8988T (cell line): ENCODE measurements around the gene RASAL2.
"Not testable (repeated sequence)": the region's sequence is repeated elsewhere in the genome, so short reads cannot be mapped to it uniquely, and the experiment has no call there.

Experiments used
- DNase-seq: peaks from one replicate; pipeline ENCODE4 v3.0.0; 2011

Gene RASAL2

GRCh38 chr1:178300352-178300699 lies 206.4 kb downstream of the RASAL2 start:
- DNase-seq, result no peak

GRCh38 chr1:178301141-178301540 lies 207.2 kb downstream of the RASAL2 start:
- DNase-seq, result no peak

DNA sequence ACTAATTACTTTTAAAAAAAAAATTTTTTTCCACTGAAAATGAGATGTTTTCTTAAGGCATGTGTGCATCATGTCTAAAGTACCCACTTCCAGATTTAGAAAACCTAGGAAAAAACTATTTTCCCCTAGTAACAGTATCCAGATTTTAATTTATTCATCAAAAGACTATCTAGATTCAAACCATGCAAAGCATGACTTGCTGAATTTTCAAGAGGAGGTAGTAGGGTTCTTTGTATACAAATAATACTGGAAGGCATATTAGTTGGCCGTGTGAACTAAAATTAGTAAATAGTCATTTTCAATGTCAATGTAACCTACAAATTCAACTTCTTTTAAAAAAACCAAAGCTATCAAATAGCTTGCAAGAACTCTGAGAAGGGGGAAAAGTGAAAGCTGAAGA lies 213.4 kb downstream of the RASAL2 start:
- no peak for DNase-seq

- DNase-seq, result no peak
Measured at GRCh38 chr1:178308438-178308837, 214.5 kb downstream of the RASAL2 start.

- peak; percentile 17 for DNase-seq
Measured at GRCh38 chr1:178310685-178311105, 216.8 kb downstream of the RASAL2 start.

GRCh38 chr1:178311164-178311563 lies 217.3 kb downstream of the RASAL2 start:
- DNase-seq, result no peak

- not testable (repeated sequence) for DNase-seq
Measured at GRCh38 chr1:178320280-178320982, 226.5 kb downstream of the RASAL2 start.

DNA sequence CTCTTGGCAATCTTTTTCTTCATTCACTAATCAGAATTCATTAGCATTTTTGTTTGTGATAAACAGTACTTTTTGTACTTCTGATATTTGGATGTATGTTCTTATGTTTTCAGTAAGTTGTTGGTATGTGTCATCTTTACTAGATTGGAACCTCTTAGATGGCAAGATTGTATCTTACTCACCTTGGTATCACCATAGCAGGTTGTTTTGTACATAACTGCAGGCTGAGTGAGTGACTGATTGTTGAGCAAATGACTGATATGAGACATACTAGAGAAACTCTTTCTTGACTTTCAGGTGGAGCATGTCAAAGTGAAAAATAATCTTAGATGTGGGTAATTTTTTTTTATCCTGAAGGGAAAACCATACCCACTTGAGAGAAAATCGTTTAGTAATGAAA lies 229.2 kb downstream of the RASAL2 start:
- DNase-seq, result no peak

- no peak for DNase-seq
Measured at GRCh38 chr1:178324003-178324402, 230.1 kb downstream of the RASAL2 start.

GRCh38 chr1:178328728-178329127 lies 234.8 kb downstream of the RASAL2 start:
- DNase-seq, result no peak

GRCh38 chr1:178330153-178330552 lies 236.2 kb downstream of the RASAL2 start:
- DNase-seq, result no peak

GRCh38 chr1:178330848-178331497 lies 237.1 kb downstream of the RASAL2 start:
- no peak for DNase-seq

DNA sequence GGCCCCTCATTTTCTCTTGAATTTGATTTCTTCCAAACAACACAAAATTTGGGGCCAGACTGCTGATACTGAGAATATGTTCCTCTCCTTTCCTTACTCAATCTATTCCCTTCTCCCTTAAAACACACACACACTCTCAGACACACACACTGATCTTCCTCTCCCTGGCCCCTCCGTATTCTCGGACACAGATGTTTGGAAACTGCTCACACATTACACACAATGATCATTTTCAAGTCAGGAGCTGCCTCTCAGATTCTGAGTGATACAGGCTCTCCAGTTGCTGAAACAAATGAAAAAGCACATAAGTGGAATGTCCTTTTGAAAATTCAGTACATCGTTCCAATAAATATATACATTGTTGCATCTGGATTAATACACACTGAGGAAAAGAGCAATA lies 241.5 kb downstream of the RASAL2 start:
- DNase-seq, result no peak

DNA sequence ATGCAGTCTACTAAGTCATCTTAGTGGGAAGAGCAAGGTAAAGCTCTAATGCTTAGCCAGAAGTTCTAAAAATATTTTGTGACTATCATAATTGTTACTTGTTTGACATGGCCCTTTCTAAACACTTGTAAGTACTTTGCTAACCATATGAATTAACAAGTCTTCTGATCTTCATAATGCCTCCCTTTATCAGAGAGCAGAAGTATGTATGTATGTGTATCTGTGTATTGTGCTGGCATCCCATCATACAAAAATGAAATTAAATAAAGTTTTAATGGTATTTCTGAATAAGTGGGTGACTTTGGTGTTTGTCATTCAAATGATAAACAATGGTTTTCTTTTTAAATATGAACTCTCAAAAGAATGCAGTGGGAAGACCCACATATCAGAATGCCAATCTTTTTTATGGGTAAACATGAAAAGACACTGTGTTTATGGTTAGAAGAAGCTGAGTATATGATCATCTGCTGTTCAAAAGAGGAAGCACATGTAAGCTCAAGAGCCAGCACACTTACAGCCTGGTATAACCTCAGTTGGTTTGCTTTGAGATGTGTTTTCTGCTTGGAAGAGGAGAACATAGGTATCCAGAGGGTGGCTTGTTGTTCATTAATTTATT lies 243.3 kb downstream of the RASAL2 start:
- DNase-seq, result no peak

- DNase-seq, result no peak
Measured at GRCh38 chr1:178339834-178340233, 245.9 kb downstream of the RASAL2 start.

GRCh38 chr1:178341261-178341956 lies 247.5 kb downstream of the RASAL2 start:
- DNase-seq, result no peak

DNA sequence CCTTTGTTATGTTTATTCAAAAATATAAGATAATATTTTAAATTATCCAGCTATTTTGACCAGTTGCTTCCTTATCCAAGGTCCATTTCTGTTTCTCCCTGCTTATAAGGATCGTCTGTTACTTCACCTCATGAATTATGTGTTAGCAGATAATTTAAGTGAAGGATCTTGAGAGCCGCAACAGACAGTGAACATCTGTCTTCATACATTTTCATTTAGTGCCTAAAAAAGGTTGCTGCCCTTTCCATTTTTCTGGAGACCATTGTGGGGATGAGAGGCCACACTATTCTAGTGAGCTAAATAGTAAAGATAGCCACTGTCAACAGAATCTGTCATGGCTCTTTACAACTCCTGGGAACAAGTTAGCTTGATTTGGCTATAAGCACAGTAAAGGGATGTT lies 248.8 kb downstream of the RASAL2 start:
- no peak for DNase-seq

DNA sequence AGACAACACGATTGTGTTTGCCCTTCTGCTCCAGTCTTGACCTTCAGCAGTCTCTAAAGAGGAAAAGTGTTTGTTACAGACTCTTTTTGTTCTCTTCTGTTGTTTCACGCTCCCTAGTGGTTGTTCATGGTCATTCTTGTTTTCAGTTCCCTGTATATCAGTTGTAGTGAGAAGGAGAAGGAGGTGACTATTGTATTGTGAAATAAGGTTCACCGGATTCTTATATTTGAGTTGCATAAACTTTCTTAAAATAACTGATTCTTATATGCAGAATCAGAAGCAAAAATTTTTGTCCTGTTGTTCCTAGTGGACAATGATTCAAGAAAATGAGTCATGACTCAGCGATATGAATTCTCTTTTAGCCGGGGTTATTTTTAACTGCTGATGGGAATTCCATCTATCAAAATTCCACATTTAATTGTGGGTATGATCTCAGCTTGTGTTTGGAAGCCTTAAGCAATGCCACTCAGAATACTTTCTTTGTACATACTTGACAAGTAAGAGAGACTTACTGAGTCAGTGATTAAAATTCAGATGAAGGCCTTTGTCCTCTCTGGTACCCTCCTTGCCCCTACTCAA lies 250.7 kb downstream of the RASAL2 start:
- DNase-seq, result no peak

GRCh38 chr1:178345238-178345637 lies 251.3 kb downstream of the RASAL2 start:
- no peak for DNase-seq

DNA sequence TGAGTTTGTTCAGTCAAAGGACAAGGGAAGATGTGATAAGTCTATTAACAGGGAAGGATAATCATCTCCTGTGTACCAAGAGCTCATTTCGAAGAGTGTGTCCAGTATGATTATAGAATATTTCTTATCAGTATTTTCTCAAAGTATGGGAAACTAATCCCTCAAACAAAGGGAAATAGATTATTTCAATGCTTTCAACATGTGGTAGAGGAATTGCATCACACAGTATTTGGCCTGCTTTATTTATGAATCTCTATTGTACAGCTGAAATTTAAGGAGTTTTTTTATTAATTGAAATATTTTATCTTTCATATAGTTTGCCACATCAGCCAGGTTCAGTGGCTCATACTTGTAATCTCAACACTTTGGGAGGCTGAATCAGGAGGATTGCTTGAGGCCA lies 251.9 kb downstream of the RASAL2 start:
- DNase-seq, result no peak

DNA sequence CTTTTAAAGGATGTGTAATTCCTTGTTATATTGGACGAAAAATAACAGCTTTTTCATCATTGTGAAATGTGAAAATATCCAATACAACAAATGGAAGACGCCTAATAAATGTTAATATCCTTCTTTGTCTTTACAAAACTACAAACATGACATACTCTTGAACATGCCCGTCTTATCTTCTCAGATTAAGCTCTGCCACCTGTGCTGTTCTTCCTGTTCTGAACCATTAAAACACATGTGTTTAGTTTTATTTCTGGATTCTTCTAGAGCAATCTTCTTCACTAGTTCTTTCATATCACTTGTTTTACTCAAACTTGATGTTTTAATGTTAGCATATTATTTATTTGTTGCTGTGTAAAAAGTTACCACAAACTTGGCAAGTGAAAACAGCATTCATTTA lies 255.9 kb downstream of the RASAL2 start:
- DNase-seq, result no peak

- DNase-seq, result not testable (repeated sequence)
Measured at GRCh38 chr1:178351911-178352310, 258.0 kb downstream of the RASAL2 start.

DNA sequence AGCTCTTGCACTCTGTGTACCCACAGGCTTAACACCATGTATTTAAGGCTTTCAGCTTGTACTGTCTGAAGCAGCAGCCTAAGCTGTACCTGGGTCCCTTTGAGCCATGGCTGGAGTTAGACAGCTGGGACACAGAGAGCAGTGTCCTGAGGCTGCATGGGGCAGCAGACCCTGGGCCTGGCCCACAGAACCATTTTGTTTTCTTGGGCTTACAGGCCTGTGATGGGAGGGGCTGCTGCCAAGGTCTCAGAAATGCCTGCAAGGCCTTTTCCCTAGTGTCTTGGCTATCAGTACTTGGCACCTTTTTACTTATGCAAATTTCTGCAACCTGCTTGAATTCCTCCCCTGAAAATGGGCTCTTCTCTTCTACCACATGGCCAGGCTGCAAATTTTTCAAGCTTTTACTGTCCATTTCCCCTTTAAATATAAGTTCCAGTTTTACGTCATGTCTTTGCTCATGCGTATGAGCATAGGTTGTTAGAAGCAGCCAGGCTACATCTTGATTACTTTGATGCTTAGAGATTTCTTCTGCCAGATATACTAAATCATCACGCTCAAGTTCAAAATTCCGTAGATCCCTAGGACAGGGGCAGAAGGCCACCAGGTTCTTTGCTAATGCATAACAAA lies 259.0 kb downstream of the RASAL2 start:
- no peak for DNase-seq
